T47D (cell line): ENCODE results near the gene B3GAT2.

Experiments used
- DNase-seq, 2 experiments: peaks; one replicate each; pipeline versions ENCODE4 v3.0.0 to v3.0.0-alpha.2; 2011 to 2012; ENCODE audit warnings: low read depth in 1 of 2, low spot score in 1 of 2
- JUND ChIP-seq: IDR thresholded peaks from 2 replicates; pipeline ENCODE4 v1.6.1; 2012; ENCODE audit warnings: low read depth
- in situ Hi-C: cut with HindIII; loops from 2 replicates; pipeline ENCODE4 v1.10.0; 2016; ENCODE audit warnings: low sequenced_read_pairs, low pct_unique_long_range_greater_than_20kb

The B3GAT2 gene

GRCh38 chr6:70884074-70884983 lies 72.5 kb downstream of the B3GAT2 start:
- DNase-seq: peak; percentile 57 to 69
- in situ Hi-C loops: no loop called here
- no peak for TF ChIP-seq JUND

DNA sequence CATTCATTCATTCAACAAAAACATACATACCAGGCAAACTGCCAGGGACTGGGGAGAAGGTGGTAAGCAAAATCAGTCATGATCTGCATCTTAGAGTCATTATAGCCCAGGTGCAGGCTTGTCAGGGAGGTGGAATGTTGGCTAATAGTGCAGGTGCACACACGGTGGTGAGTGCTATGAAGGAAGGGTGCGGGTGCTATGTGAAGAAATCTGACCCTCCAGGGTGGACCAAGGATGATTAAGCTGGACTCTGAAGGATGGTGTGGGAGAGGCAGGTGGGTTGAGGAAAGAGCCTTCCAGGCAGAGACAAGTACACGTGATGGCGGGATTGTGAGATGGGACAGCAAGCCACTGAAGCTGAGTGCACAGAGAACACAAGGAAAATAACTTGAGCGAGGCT lies 77.4 kb downstream of the B3GAT2 start:
- DNase-seq: no peak
- no peak for TF ChIP-seq JUND
- in situ Hi-C loops: no loop called here

DNA sequence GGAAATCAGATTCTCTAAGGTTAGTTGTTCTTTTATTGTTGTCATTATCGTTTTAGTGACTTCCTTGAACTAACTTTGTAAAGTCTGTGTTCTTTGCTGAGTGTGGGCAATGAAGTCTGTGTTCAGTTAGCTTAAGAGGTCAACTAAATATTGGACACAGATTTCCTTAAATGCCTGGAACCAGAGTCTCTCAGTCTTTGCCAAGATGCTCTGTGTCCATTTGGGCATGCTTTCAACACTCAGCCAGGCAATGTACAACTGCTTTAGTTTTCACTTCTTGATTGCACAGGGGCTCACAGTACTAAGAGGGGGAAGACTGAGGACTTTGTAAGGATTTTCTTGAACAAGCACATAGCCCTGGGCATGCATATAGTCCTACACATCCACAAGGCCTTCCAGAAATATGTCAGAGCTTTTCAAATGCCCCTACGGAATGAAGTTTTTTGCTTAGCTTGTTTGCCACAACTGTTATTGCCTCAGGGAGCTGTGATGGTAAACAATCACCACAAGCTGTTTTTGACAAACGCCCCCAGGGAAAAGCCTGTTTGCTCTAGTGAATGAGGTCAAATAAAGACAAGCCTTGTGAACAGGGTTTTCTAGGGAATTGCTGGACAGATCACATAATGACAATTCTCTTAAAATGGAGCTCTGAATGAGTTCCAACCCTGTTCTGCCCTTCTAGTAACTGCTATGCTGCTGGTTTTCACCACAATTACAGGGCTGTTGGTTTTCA lies 82.5 kb downstream of the B3GAT2 start:
- peak in 1 of 2 experiments; percentile 71 for DNase-seq
- no peak for TF ChIP-seq JUND
- in situ Hi-C loops: no loop called here

- in situ Hi-C loops: no loop called here
- no peak for TF ChIP-seq JUND
- no peak for DNase-seq
Observed at GRCh38 chr6:70872469-70872868, 84.4 kb downstream of the B3GAT2 start.

DNA sequence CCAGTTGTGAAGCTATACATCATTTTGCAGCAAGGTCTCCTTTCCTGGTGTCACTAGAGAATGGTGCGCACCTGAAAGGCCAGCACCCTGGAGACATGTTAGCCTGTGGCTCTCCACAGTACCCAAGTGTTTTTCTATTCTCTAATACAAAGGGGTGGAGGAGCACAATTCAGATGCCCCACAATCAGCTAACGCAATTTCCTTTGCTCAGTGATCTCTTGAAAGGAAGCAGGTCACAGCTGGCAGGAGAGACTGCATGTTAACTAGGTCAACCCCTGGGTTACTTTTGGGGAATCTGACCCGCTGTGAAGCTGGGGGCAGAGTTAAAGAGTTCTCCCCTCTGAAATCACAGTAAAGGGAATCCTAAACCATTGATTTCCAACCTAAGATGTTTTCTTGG lies 92.5 kb downstream of the B3GAT2 start:
- DNase-seq: no peak
- in situ Hi-C loops: no loop called here
- no peak for TF ChIP-seq JUND

DNA sequence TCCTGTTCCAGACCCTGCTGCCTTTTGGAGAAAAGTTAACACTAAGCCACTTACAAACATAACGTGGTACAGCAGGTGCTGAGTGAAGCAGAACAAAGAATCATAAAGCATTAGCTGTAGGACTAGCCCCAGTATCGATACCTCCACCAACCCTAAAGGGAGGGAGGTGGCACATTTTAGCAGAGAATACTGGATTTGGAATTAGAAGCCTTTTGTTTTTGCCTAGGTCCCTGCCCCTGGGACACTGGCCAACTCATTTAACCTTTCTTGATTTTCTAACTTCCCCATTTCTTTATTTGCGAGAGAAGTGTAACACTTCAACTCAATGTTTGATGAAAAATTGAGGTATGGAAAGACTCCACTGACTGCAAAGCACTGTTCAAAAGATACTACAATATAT lies 93.5 kb downstream of the B3GAT2 start:
- TF ChIP-seq JUND: no peak
- DNase-seq: no peak
- in situ Hi-C loops: no loop called here

- no peak for TF ChIP-seq JUND
- no peak for DNase-seq
- in situ Hi-C loops: no loop called here
Observed at GRCh38 chr6:70860920-70861319, 95.9 kb downstream of the B3GAT2 start.

DNA sequence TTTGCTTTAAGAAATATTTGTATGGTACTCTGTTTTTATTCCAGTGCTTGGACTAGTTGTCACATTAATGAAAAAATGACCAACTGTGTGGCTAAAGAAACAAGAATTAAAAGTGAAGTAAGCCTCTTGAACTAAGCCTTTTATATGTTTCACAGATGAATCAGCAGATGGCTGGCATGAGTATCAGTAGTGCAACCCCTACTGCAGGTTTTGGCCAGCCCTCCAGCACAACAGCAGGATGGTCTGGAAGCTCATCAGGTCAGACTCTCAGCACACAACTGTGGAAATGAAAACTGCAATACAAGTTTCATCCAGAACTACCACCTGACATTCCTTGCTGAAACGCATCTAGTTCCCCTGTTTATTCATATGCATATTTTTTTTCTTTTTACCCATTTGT lies 96.8 kb downstream of the B3GAT2 start:
- in situ Hi-C loops: no loop called here
- TF ChIP-seq JUND: no peak
- DNase-seq: no peak

- DNase-seq: no peak
- TF ChIP-seq JUND: no peak
- in situ Hi-C loops: no loop called here
Observed at GRCh38 chr6:70857387-70858077, 99.3 kb downstream of the B3GAT2 start.

GRCh38 chr6:70852667-70853246 lies 104.1 kb downstream of the B3GAT2 start:
- no peak for DNase-seq
- no peak for TF ChIP-seq JUND
- in situ Hi-C loops: no loop called here

- DNase-seq: no peak
- TF ChIP-seq JUND: no peak
- in situ Hi-C loops: no loop called here
Observed at GRCh38 chr6:70849348-70850069, 107.4 kb downstream of the B3GAT2 start.
